ENCODE measurements around the gene ADGRA1. TPM values are rescaled to one million over a fixed set of nuclear protein-coding genes. Genes with fewer than 3 reads are reported as not detected.

The ADGRA1 gene
- total and polyA plus RNA-seq, 2 of the 8 experiments (the other 6 are each of a cell fraction or from before 2014, with no cell fraction given) = 0.17 to 0.21 TPM

GRCh38 chr10:133150226-133150625 lies 62.5 kb downstream of the ADGRA1 start:
- TF ChIP-seq SP4 (IDR thresholded peaks at IDR 0.05; ENCODE audit: low read length) (no peak), KDM1A (IDR thresholded peaks at IDR 0.05; ENCODE audit: borderline replicate concordance, low read length) (peak; percentile 96)
- Histone ChIP-seq H3K36me3 (ENCODE audit: control insufficient read depth in 2 of 4, insufficient read depth in 4 of 4, low read length in 3 of 4) (no peaks in the 10 kb centered on the region; a peak in 2 of 8 replicates), H2BK5ac (ENCODE audit: low read depth, low read length) (peak overlapping the region; percentile 98; the same call in 1 of the 2 replicates), H3K4me2 (ENCODE audit: insufficient read depth in 1 of 2, low read depth in 2 of 2, low read length in 2 of 2) (no peak overlapping the region), H4K91ac (replicated peaks; ENCODE audit: insufficient read length, low read length) (peak overlapping the region; percentile 100), H4K5ac (ENCODE audit: insufficient read length, low read depth, low read length) (peak overlapping the region; percentile 24), H2BK12ac (ENCODE audit: low read depth, low read length) (peak overlapping the region; percentile 92), H4K8ac (ENCODE audit: extremely low read depth, insufficient read depth, low read length) (no peak overlapping the region), H3K27me3 (replicated peaks in 1 of 4; ENCODE audit: control insufficient read depth in 3 of 4, extremely low read depth in 1 of 4, insufficient read depth in 3 of 4, low read length in 3 of 4) (0 out of 7 replicates have a peak, but pooled peaks cover 0 to 2% (median 0%) of the 10 kb centered on the region in 4 experiments), H3K56ac (replicated peaks; ENCODE audit: insufficient read length, low read depth, low read length) (no peak overlapping the region), H2BK120ac (replicated peaks; ENCODE audit: low read depth, low read length) (peak overlapping the region; percentile 100), H4K20me1 (replicated peaks in 1 of 2; ENCODE audit: control insufficient read depth in 1 of 2, insufficient read depth in 2 of 2, low read length in 2 of 2) (no peaks in the 10 kb centered on the region), H3K27ac (ENCODE audit: low read depth, low read length) (no peak overlapping the region), H3K18ac (ENCODE audit: extremely low read depth, low read length) (peak overlapping the region; percentile 95), H3K23me2 (ENCODE audit: low read depth, low read length) (no peaks in the 10 kb centered on the region), H3K9ac (replicated peaks in 1 of 4; ENCODE audit: extremely low read depth in 1 of 4, low read depth in 3 of 4, low read length in 3 of 4) (no peak overlapping the region), H3K4me3 (ENCODE audit: extremely low read depth in 1 of 4, insufficient read depth in 2 of 4, low read depth in 3 of 4, low read length in 4 of 4) (no peak overlapping the region), H3K14ac (ENCODE audit: insufficient read length) (no peak overlapping the region), H3K9me3 (ENCODE audit: insufficient read depth in 2 of 2, low read depth in 1 of 2, low read length in 1 of 2) (peaks cover 0 to 14% of the 10 kb centered on the region in 2 experiments; a peak in 2 of 4 replicates), H2BK20ac (ENCODE audit: low read length) (peak overlapping the region; percentile 74), H3K79me2 (ENCODE audit: control insufficient read depth in 1 of 2, insufficient read depth in 2 of 2, low read length in 2 of 2) (no peaks in the 10 kb centered on the region), H3K23ac (ENCODE audit: insufficient read length) (no peak overlapping the region), H3K4ac (replicated peaks; ENCODE audit: insufficient read length, low read depth, low read length) (peak overlapping the region; percentile 100), H2AK5ac (ENCODE audit: low read depth, low read length) (peak overlapping the region; percentile 70; the same call in 1 of the 2 replicates), H3K4me1 (replicated peaks in 1 of 4; ENCODE audit: control insufficient read depth in 3 of 4, insufficient read depth in 4 of 4, low read length in 3 of 4) (peaks cover 3 to 10% (median 6%) of the 10 kb centered on the region in 4 experiments), H2BK15ac (ENCODE audit: low read length) (no peak overlapping the region), H3K79me1 (ENCODE audit: low read depth, low read length) (no peaks in the 10 kb centered on the region), H2AFZ (ENCODE audit: low read length) (no peak overlapping the region)
- FAIRE-seq (no peak), DNase-seq (ENCODE audit: low read depth in 1 of 2, low spot score in 2 of 2) (no peak)
- POLR2A ChIA-PET (ENCODE audit: partially characterized antibody) = interaction anchor here (0.9 to 1.3 kb wide), 2 partner anchors 9 to 11 kb away, joined by 3 read pairs; partner anchors contain the start of gene KNDC1
- CTCF ChIA-PET (ENCODE audit: partially characterized antibody) = no interaction called here
- WGBS, 2 experiments (ENCODE audit: extremely low coverage in 1 of 2, insufficient coverage in 1 of 2, insufficient read length in 1 of 2, insufficient replicate concordance in 2 of 2, low coverage in 1 of 2, low lambda C conversion rate in 2 of 2, missing lambda C conversion rate in 1 of 2) = 94% methylated on average over 8 of the region's 8 CpGs; no CpG with 5 or more reads in 1 of the 2 experiments
